HTR-8/SVneo (cell line): ENCODE results near the gene ZRANB2.

ENCODE experiments used
- DNase-seq: peaks from one replicate; pipeline ENCODE4 v3.0.0; 2011; ENCODE audit warnings: low spot score, mixed read lengths; ENCODE audit not compliant: insufficient read length
- FAIRE-seq: peaks from 2 replicates; lab custom pipeline; 2011; peaks lifted over from hg19 to GRCh38; lab: Jason Lieb, UNC

Gene ZRANB2

GRCh38 chr1:71033136-71033535, 47.7 kb downstream of the ZRANB2 start:
- FAIRE-seq (no peak), DNase-seq (no peak)

DNA sequence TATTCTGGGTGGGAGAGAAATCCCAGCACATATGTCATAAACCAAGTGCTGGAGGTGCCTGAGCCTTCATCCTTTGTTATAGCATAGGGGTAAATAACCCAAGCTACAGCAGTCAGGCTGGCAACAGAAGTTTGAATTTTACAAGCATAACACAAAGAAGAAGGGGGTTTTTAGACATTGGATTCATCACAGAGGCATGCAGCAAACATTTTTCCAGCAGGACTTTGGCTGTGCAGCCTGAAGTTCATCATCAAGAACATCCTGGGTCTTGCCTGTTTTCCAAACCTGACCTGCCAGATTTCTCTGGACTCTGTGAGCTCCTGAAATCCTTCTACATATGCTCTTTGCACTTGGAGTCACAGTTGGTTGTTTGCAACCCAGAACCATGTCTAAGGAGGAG, 49.4 kb downstream of the ZRANB2 start:
- FAIRE-seq (no peak), DNase-seq (no peak)

- no peak for DNase-seq
- FAIRE-seq = no peak
Measured at GRCh38 chr1:71030026-71030425, 50.8 kb downstream of the ZRANB2 start.

DNA sequence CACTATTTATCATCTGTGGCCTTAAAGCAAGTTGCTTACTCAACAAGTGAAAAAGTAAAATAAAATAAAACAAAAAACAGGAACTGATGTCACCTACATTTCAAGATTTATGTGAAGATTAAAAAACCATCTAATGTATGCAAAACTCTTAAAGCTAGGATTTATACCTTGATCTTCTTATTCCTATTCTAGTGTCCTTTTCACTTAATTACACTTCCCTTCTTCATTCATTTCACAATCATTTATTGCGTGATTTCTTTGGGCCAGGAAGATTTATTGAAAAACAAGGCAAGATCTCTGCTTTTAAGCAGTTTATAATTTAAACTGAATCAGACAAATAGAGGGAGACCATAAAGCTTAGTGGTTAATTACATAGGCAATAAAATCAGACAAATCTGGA, 51.9 kb downstream of the ZRANB2 start:
- no peak for DNase-seq
- no peak for FAIRE-seq

DNA sequence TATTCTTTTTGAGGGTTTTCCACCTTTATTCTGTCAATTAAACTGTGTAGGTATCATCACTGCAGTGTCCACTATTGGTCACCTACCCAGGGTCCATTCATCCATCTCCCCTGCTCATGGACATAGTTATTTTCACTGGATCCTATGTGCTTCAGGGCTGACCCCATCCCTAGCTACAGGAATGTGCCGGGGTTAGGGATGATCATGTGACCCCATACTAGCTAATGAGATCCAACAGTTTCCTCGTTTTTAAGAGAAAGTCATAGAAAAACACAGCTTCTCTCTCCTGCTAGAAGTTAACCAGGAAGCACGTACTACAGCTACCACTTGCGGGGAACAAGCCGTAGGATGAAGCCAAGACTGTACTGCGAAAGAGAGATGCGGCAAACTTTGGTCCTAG, 52.8 kb downstream of the ZRANB2 start:
- no peak for FAIRE-seq
- DNase-seq = no peak

- DNase-seq (no peak), FAIRE-seq (no peak)
Measured at GRCh38 chr1:71026093-71026492, 54.7 kb downstream of the ZRANB2 start.

DNA sequence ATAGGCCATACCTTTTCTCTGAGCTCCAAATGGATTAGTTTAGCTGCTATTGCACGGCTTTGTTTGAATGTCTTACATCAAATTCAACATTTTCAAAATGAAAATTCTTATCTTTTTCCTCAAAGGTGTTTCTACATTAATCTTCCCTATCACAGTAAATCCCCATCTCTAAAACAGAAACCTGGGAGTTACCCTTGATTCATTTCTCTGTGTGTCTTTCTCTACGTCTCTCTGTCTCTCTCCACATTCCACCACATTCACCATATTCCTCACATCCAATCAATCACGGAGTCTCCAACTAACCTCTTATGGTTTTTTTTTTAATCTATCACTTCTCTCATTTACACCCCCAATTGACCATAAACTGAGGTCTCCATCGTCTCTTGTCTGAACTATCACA, 57.3 kb downstream of the ZRANB2 start:
- DNase-seq = no peak
- no peak for FAIRE-seq

DNA sequence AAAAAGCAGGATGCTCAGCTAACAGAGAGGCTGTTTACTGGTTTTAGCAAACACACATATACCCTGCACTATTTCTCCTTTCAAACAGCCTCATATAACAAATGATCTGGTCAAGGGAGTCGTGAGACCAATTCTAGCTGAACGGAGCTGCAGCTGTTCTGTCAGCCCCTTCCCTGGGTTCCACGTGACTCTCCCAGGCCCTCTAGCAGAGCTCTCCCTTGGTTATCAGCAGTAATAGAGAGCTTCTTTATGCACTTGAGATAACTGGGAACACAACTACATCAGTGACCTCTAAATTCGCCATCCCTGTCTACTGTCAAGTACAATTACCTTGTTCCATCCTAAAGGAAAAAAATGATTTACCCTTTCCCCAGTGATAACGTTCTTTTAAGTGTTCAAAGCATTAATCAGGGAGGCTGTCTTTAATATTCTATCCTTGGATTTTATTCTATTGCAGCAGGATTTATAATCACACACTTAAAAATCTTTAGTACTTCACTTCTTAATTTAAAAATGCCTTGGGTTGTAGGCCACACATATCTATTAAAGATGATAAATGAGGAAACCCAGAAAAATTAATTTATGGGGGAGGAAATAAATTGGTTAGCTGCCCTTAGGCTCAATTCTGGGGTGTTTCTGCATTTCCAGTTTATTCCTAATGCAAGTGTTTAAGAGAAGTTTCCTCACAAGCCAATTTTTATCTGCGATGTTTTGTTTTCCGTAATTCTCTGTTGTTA, 61.4 kb downstream of the ZRANB2 start:
- no peak for DNase-seq
- no peak for FAIRE-seq

- FAIRE-seq (no peak), DNase-seq (no peak)
Measured at GRCh38 chr1:71018791-71019190, 62.0 kb downstream of the ZRANB2 start.

DNA sequence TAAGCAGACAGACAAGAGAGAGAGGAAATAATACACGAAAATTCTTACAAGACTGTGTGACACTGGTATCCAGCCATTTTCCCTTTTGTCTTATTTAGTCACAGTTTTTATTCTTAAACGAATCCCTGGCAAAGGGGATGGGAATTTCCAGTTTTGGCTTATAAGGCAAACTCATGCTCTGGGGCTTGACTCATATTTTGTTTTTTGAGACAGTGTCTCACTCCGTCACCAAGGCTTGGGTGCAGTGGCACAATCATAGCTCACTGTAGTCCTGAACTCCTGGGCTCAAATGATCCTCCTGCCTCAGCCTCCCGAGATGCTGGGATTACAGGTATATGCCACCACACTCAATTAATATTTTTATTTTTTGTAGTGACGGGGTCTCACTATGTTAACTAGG, 65.1 kb downstream of the ZRANB2 start:
- DNase-seq (no peak), FAIRE-seq (no peak)

DNA sequence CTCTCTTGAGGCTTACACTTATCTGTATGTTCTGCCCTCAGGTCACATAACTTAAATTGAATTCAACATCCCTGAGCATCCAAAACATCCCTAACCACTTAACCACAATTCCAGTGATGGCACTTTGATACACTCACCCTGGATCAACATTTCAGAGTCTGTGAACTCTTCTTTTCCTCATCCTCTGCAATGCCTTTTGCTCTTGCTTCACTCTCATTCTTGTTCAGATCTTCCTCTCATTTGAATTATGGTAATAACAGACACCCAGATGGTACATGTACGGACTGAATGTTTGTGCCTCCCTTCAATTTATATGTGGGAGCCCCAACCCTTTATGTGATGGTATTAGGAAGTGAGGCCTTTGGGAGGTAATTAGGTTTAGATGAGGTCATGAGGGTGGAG, 66.7 kb downstream of the ZRANB2 start:
- no peak for DNase-seq
- FAIRE-seq = no peak
